CD14-positive monocyte (primary cell): ENCODE data around the gene APOC3. TPM values are rescaled to one million over a fixed set of nuclear protein-coding genes. Genes with fewer than 3 reads are reported as not detected.
A peak's percentile ranks its signal among the peaks of the same experiment; 100 is the strongest.

Experiments
- DNase-seq, 3 donors: peaks; one replicate each; pipeline ENCODE4 v3.0.0-alpha.2; 2011 to 2022
- H2AFZ ChIP-seq: 2 replicates; pipeline ENCODE4 v1.6.0; 2012; ENCODE audit warnings: mild to moderate bottlenecking, low read depth, low read length, inconsistent platforms; ENCODE audit not compliant: insufficient read depth, poor library complexity, severe bottlenecking
- H3K27ac ChIP-seq, 2 donors: 1 replicate in 1 of 2; 2 replicates in 1 of 2; pipeline ENCODE4 v1.5.1; 2012 to 2013; ENCODE audit warnings: low read length in 2 of 2, control low read depth in 1 of 2, inconsistent platforms in 1 of 2, low read depth in 1 of 2, mild to moderate bottlenecking in 1 of 2
- H3K27me3 ChIP-seq, 2 donors: one replicate each; pipeline versions ENCODE4 v1.6.0 to v1.6.1; 2011 to 2013; ENCODE audit warnings: low read length in 2 of 2; ENCODE audit not compliant: control insufficient read depth in 2 of 2, insufficient read depth in 2 of 2
- H3K36me3 ChIP-seq, 2 donors: replicated peaks in 1 of 2; 1 replicate in 1 of 2; 2 replicates in 1 of 2; pipeline versions ENCODE4 v1.5.1 to v1.6.1; 2012 to 2013; ENCODE audit warnings: low read length in 2 of 2, control low read depth in 1 of 2, inconsistent platforms in 1 of 2, mild to moderate bottlenecking in 1 of 2; ENCODE audit not compliant: insufficient read depth in 2 of 2, control insufficient read depth in 1 of 2
- H3K4me1 ChIP-seq, 2 donors: 1 replicate in 1 of 2; 2 replicates in 1 of 2; pipeline versions ENCODE4 v1.5.1 to v1.6.1; 2012 to 2013; ENCODE audit warnings: low read length in 2 of 2, control low read depth in 1 of 2, inconsistent platforms in 1 of 2, mild to moderate bottlenecking in 1 of 2, moderate library complexity in 1 of 2; ENCODE audit not compliant: insufficient read depth in 2 of 2, control insufficient read depth in 1 of 2
- H3K4me2 ChIP-seq: replicated peaks from 2 replicates; pipeline ENCODE3; 2012; ENCODE audit warnings: low read length, moderate library complexity, mild to moderate bottlenecking; ENCODE audit not compliant: poor library complexity, severe bottlenecking; ENCODE audit errors: extremely low read depth
- H3K4me3 ChIP-seq, 3 experiments: fragments of 200-600 bp in 1 of 3; sonication (generic) in 1 of 3; replicated peaks in 1 of 3; 1 replicate in 2 of 3; 2 replicates in 1 of 3; pipeline ENCODE4 v1.5.1; 2011 to 2013; ENCODE audit warnings: low read length in 3 of 3, mild to moderate bottlenecking in 3 of 3, control low read depth in 2 of 3, low read depth in 2 of 3, inconsistent platforms in 1 of 3, moderate library complexity in 1 of 3
- H3K79me2 ChIP-seq: 2 replicates; pipeline ENCODE4 v1.6.0; 2012; ENCODE audit warnings: mild to moderate bottlenecking, control low read depth, inconsistent platforms, low read length, moderate library complexity; ENCODE audit not compliant: insufficient read depth
- H3K9ac ChIP-seq: 2 replicates; pipeline ENCODE4 v1.6.0; 2017; ENCODE audit warnings: low read length, mild to moderate bottlenecking; ENCODE audit not compliant: insufficient read depth, poor library complexity, severe bottlenecking
- H3K9me3 ChIP-seq, 2 donors: replicated peaks in 1 of 2; 1 replicate in 1 of 2; 2 replicates in 1 of 2; pipeline versions ENCODE4 v1.5.1 to v1.6.1; 2012 to 2013; ENCODE audit warnings: low read length in 2 of 2, control low read depth in 1 of 2; ENCODE audit not compliant: control insufficient read depth in 1 of 2, insufficient read depth in 1 of 2
- H4K20me1 ChIP-seq: 2 replicates; pipeline ENCODE4 v1.6.0; 2012; ENCODE audit warnings: mild to moderate bottlenecking, low read length, control low read depth, moderate library complexity; ENCODE audit not compliant: insufficient read depth
- H3K27ac Mint-ChIP-seq, 7 donors: one replicate each; pipeline ENCODE4 v1.8.0; 2020; ENCODE audit warnings: mild to moderate bottlenecking in 7 of 7, mixed read lengths in 7 of 7, moderate library complexity in 6 of 7, inconsistent platforms in 2 of 7
- H3K27me3 Mint-ChIP-seq, 3 donors: one replicate each; pipeline ENCODE4 v1.8.0; 2021 to 2022; ENCODE audit warnings: low read depth in 3 of 3, mild to moderate bottlenecking in 3 of 3, mixed read lengths in 3 of 3, moderate library complexity in 3 of 3, inconsistent platforms in 1 of 3
- H3K36me3 Mint-ChIP-seq, 2 donors: one replicate each; pipeline ENCODE4 v1.8.0; 2020; ENCODE audit warnings: mixed read lengths in 2 of 2, inconsistent platforms in 1 of 2, mild to moderate bottlenecking in 1 of 2
- H3K4me1 Mint-ChIP-seq: one replicate; pipeline ENCODE4 v1.8.0; 2020; ENCODE audit warnings: mild to moderate bottlenecking, mixed read lengths
- H3K4me3 Mint-ChIP-seq, 2 donors: one replicate each; pipeline ENCODE4 v1.8.0; 2020; ENCODE audit warnings: mild to moderate bottlenecking in 2 of 2, mixed read lengths in 2 of 2, moderate library complexity in 1 of 2
- H3K9me3 Mint-ChIP-seq, 7 donors: one replicate each; pipeline ENCODE4 v1.8.0; 2020 to 2022; ENCODE audit warnings: mixed read lengths in 7 of 7, mild to moderate bottlenecking in 6 of 7, moderate library complexity in 6 of 7, inconsistent platforms in 2 of 7
- WGBS: methylation state at CpG from one replicate; pipeline ENCODE4 v1.1.5; 2013; ENCODE audit warnings: missing lambda C conversion rate; ENCODE audit not compliant: insufficient coverage; 5-methylcytosine and 5-hydroxymethylcytosine counted together
- intact Hi-C, 2 donors: fragments of 100-400 bp; cut with micrococcal nuclease; formaldehyde crosslinking; loops; one replicate each; pipeline versions ENCODE4 v1.15.0 to v1.15.1; 2023
- polyA plus RNA-seq, 3 donors: library from polyadenylated mRNA; depleted of rRNA in 1 of 3; unstranded in 2 of 3; stranded (reverse) in 1 of 3; fragments of 300-500 nt in 2 of 3; fragments of >200 nt in 1 of 3; fragmentation: Illumina TruSeq in 2 of 3; gene quantifications; 1 replicate in 2 of 3; 2 replicates in 1 of 3; pipeline ENCODE4 v1.2.3, GENCODE V29; 2012 to 2021
- TF ChIP-seq, protein P1 (sequence below): fragments of 200-600 bp; IDR thresholded peaks from one replicate; pipeline ENCODE4 v1.8.0; 2022; ENCODE audit warnings: antibody characterized with exemption, mild to moderate bottlenecking

The APOC3 gene
- polyA plus RNA-seq, 3 donors, result not detected

DNA sequence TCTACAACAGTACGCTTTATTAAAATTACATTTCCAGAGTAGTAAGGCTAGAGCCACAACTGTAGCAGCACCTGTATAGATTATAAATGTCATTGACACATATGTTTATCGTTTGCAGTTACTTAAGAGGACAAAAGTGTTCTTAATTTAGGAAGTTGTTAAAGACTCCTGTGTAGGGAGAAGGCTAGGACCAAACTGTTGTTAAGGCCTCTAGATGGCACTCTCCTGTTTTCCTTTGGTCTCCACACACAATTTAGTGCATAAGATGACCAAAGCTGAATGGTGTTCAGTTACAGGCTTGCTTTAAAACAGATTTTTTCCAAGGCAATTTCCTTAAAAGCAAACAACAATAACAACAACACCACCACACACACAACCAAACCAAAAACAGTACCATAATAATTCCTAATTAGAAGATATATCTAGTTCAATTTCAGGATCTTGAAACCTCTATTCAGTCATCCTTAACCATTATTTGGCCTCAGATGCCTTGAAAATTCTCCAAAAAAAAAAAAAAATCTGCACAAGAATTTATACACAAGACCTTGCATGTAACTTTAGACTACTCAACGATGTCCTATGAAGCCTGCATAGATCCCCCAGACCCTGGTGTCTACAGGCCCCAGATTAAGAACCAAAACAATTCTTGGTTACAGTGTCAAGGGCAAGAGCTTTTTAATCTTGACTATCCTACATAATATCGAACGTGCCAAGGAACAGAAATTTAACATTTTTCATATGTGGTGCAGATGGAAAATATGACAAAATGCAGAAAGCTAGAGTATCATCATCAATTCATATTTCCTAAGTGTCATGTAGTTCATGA, 50.3 kb downstream of the APOC3 start:
- Mint-ChIP-seq H3K27ac (peak overlapping the region in 5 of 7 donors; percentile 2 to 66 (median 32)), H3K36me3 (peaks cover 45 to 52% of the 10 kb centered on the region in 2 donors), H3K9me3 (no peaks in the 10 kb centered on the region), H3K4me3 (no peak overlapping the region), H3K4me1 (peaks cover 5% of the 10 kb centered on the region), H3K27me3 (no peaks in the 10 kb centered on the region)
- H3K36me3 ChIP-seq, result peaks cover 30 to 65% of the 10 kb centered on the region in 2 donors
- H2AFZ ChIP-seq, result no peak overlapping the region
- no peak overlapping the region for H3K9ac ChIP-seq
- 25% methylated on average over 2 of the region's 5 CpGs for WGBS
- no peaks in the 10 kb centered on the region for H3K27me3 ChIP-seq
- no peak overlapping the region for H3K4me3 ChIP-seq
- peak overlapping the region in 1 of 2 donors; percentile 24 for H3K27ac ChIP-seq
- DNase-seq, result peak; percentile 39 to 70 (median 60)
- intact Hi-C loops, result loop anchor here (1.0 to 10.0 kb wide), 3 partner anchors 226 to 345 kb away; no protein-coding TSS in a partner anchor
- no peaks in the 10 kb centered on the region for H3K79me2 ChIP-seq
- no peaks in the 10 kb centered on the region for H3K9me3 ChIP-seq
- no peak overlapping the region for H3K4me2 ChIP-seq
- H3K4me1 ChIP-seq, result no peaks in the 10 kb centered on the region
- TF ChIP-seq, protein P1, sequence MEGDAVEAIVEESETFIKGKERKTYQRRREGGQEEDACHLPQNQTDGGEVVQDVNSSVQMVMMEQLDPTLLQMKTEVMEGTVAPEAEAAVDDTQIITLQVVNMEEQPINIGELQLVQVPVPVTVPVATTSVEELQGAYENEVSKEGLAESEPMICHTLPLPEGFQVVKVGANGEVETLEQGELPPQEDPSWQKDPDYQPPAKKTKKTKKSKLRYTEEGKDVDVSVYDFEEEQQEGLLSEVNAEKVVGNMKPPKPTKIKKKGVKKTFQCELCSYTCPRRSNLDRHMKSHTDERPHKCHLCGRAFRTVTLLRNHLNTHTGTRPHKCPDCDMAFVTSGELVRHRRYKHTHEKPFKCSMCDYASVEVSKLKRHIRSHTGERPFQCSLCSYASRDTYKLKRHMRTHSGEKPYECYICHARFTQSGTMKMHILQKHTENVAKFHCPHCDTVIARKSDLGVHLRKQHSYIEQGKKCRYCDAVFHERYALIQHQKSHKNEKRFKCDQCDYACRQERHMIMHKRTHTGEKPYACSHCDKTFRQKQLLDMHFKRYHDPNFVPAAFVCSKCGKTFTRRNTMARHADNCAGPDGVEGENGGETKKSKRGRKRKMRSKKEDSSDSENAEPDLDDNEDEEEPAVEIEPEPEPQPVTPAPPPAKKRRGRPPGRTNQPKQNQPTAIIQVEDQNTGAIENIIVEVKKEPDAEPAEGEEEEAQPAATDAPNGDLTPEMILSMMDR, result peak; percentile 68
- H4K20me1 ChIP-seq, result peaks cover 41% of the 10 kb centered on the region

DNA sequence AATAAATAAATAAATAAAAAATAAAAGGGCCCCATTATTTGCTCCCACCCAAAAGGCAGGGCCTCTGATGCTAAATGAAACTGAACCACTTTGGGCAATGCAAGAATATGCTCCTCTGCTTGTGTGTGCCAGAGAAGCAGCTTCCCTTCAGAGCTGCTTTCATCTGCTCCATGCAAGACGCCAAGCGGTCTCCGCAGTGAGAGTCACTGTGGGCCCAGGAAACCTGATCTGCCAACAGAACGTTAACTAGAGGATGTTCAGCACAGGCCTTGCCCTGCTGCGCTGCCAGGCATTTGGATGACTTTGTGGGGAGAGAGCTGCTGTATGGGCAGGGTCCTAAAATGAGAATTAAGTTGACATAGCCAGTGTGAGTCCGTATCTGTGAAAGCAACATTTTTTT, 51.4 kb downstream of the APOC3 start:
- Histone ChIP-seq H3K4me2 (no peak overlapping the region), H3K79me2 (peaks cover 1% of the 10 kb centered on the region), H3K36me3 (peaks cover 23 to 61% of the 10 kb centered on the region in 2 donors), H3K4me3 (no peak overlapping the region), H2AFZ (no peak overlapping the region), H3K9ac (no peak overlapping the region), H3K4me1 (no peaks in the 10 kb centered on the region), H4K20me1 (peaks cover 33% of the 10 kb centered on the region), H3K27ac (no peak overlapping the region), H3K9me3 (no peaks in the 10 kb centered on the region), H3K27me3 (no peaks in the 10 kb centered on the region)
- WGBS, result 92% methylated on average over 5 of the region's 6 CpGs
- Mint-ChIP-seq H3K9me3 (no peaks in the 10 kb centered on the region), H3K4me1 (peaks cover 5% of the 10 kb centered on the region), H3K27ac (peak overlapping the region in 3 of 7 donors; percentile 10 to 83 (median 19)), H3K36me3 (peaks cover 37 to 42% of the 10 kb centered on the region in 2 donors), H3K4me3 (no peak overlapping the region), H3K27me3 (no peaks in the 10 kb centered on the region)
- TF ChIP-seq, protein P1, result no peak
- DNase-seq, result no peak
- intact Hi-C loops, result loop anchor here in 1 of 2 donors (10.0 kb wide), 1 partner anchor 344 kb away; no protein-coding TSS in a partner anchor
